K562 (cell line): ENCODE data around the gene ELOVL7. TPM values are rescaled to one million over a fixed set of nuclear protein-coding genes. Genes with fewer than 3 reads are reported as not detected.
A peak's percentile ranks its signal among the peaks of the same experiment; 100 is the strongest.

Experiments
- ATAC-seq: fragments of 200-7000 bp; cut with Tn5 transposase; 3 replicates; pipeline ENCODE4 v1.9.1; 2020; ENCODE audit warnings: moderate library complexity
- BruUV-seq: library from RNA; stranded (reverse); fragments of 400-500 nt; replicated peaks from 2 replicates; lab custom pipeline; 2021; lab: Mats Ljungman, UMichigan
- CTCF ChIA-PET: fragments of 300-600 bp; formaldehyde crosslinking; extraction: SDS; loops from one replicate; lab custom pipeline; 2021; ENCODE audit warnings: low intra/inter-chr PET ratio; lab: Yijun Ruan, JAX
- POLR2A ChIA-PET: fragments of 300-600, 350-650 bp; sonication (Branson Sonifier 250); formaldehyde crosslinking; extraction: SDS; loops from one replicate; lab custom pipeline; 2021; ENCODE audit warnings: antibody characterized with exemption, inconsistent platforms; lab: Yijun Ruan, JAX
- DNase-seq, 4 experiments: peaks; one replicate each; pipeline versions ENCODE4 v3.0.0 to v3.0.0-alpha.2; 2011 to 2018; ENCODE audit warnings: low spot score in 3 of 4, mixed read lengths in 3 of 4; ENCODE audit errors: extremely low read depth in 1 of 4
- FAIRE-seq: peaks from 2 replicates; lab custom pipeline; 2011; peaks lifted over from hg19 to GRCh38; lab: Jason Lieb, UNC
- H2AFZ ChIP-seq: 2 replicates; pipeline ENCODE4 v1.6.0; 2011; ENCODE audit warnings: low read depth, low read length, control low read depth, inconsistent platforms
- H3K27ac ChIP-seq: fragments of 200-600 bp; 3 replicates; pipeline ENCODE4 v1.8.0; 2011; ENCODE audit warnings: low read depth, mild to moderate bottlenecking, control low read depth, inconsistent platforms, low read length, moderate library complexity, mixed read lengths; ENCODE audit errors: extremely low read depth
- H3K27me3 ChIP-seq, 2 experiments: fragments of 300-600 bp in 1 of 2; 2 replicates in 1 of 2; 3 replicates in 1 of 2; pipeline versions ENCODE4 v1.6.0 to v1.8.0; 2011; ENCODE audit warnings: inconsistent platforms in 2 of 2, low read length in 2 of 2, mild to moderate bottlenecking in 1 of 2, mixed read lengths in 1 of 2, moderate library complexity in 1 of 2; ENCODE audit not compliant: control insufficient read depth in 2 of 2, insufficient read depth in 2 of 2
- H3K36me3 ChIP-seq: fragments of 300-600 bp; 3 replicates; pipeline ENCODE4 v1.8.0; 2011; ENCODE audit warnings: mild to moderate bottlenecking, low read length, inconsistent platforms; ENCODE audit not compliant: control insufficient read depth, insufficient read depth
- H3K4me1 ChIP-seq, 2 experiments: fragments of 200-600 bp in 1 of 2; replicated peaks in 1 of 2; 2 replicates in 1 of 2; 3 replicates in 1 of 2; pipeline versions ENCODE4 v1.5.1 to v1.8.0; 2011; ENCODE audit warnings: inconsistent platforms in 2 of 2, low read length in 2 of 2, mild to moderate bottlenecking in 1 of 2, mixed read lengths in 1 of 2, moderate library complexity in 1 of 2; ENCODE audit not compliant: control insufficient read depth in 2 of 2, insufficient read depth in 2 of 2
- H3K4me2 ChIP-seq: 2 replicates; pipeline ENCODE4 v1.6.1; 2011; ENCODE audit warnings: low read length, control low read depth, inconsistent platforms, mixed read lengths; ENCODE audit not compliant: insufficient read depth
- H3K4me3 ChIP-seq: fragments of 200-600 bp; sonication (generic), shearing (Covaris generic); 2 replicates; pipeline ENCODE4 v1.5.1; 2016; ENCODE audit warnings: control low read depth, inconsistent platforms
- H3K79me2 ChIP-seq: fragments of 200-600 bp; 3 replicates; pipeline ENCODE4 v1.8.0; 2011; ENCODE audit warnings: low read length, inconsistent platforms; ENCODE audit not compliant: control insufficient read depth, insufficient read depth
- H3K9ac ChIP-seq, 2 experiments: 2 replicates each; pipeline versions ENCODE4 v1.6.0 to v1.6.1; 2011; ENCODE audit warnings: low read depth in 2 of 2, low read length in 2 of 2, control low read depth in 1 of 2, inconsistent platforms in 1 of 2, mild to moderate bottlenecking in 1 of 2, mixed read lengths in 1 of 2; ENCODE audit not compliant: insufficient read depth in 1 of 2
- H3K9me1 ChIP-seq: one replicate; pipeline ENCODE4 v1.6.0; 2011; ENCODE audit warnings: inconsistent platforms, mild to moderate bottlenecking, low read length, moderate library complexity; ENCODE audit not compliant: control insufficient read depth, insufficient read depth
- H3K9me3 ChIP-seq: replicated peaks from 2 replicates; pipeline ENCODE4 v1.5.1; 2011; ENCODE audit warnings: low read depth, low read length, inconsistent platforms; ENCODE audit not compliant: control insufficient read depth, insufficient read depth
- H4K20me1 ChIP-seq: replicated peaks from 2 replicates; pipeline ENCODE4 v1.6.1; 2011; ENCODE audit warnings: low read length, inconsistent platforms, mixed read lengths; ENCODE audit not compliant: control insufficient read depth, insufficient read depth
- DEAF1 ChIP-seq: fragments of 450-650 bp; formaldehyde crosslinking; IDR thresholded peaks from 2 replicates; pipeline ENCODE4 v1.4.0; 2020; ENCODE audit warnings: mild to moderate bottlenecking, moderate library complexity
- HCFC1 ChIP-seq: IDR thresholded peaks from 2 replicates; pipeline ENCODE4 v1.6.1; 2012; ENCODE audit warnings: low read depth, low read length, improper control_type of control experiment
- KDM4B ChIP-seq, 2 experiments: fragments of 450-650 bp in 1 of 2; sonication (generic) in 1 of 2; IDR thresholded peaks; 2 replicates each; pipeline ENCODE4 v1.6.1; 2016 to 2017; ENCODE audit warnings: borderline replicate concordance in 2 of 2, antibody characterized with exemption in 1 of 2, low read depth in 1 of 2, mild to moderate bottlenecking in 1 of 2
- KLF1 ChIP-seq: fragments of 450-650 bp; IDR thresholded peaks from 2 replicates; pipeline ENCODE4 v1.6.1; 2016; ENCODE audit warnings: missing genetic modification characterization, missing compliant biosample characterization
- KLF6 ChIP-seq: fragments of 250-450 bp; sonication (Bioruptor Pico); IDR thresholded peaks from 2 replicates; pipeline ENCODE4 v1.4.0; 2020; ENCODE audit warnings: mild to moderate bottlenecking, moderate library complexity, borderline replicate concordance
- MEIS2 ChIP-seq: fragments of 450-650 bp; IDR thresholded peaks from 2 replicates; pipeline ENCODE4 v1.6.1; 2014; ENCODE audit warnings: mild to moderate bottlenecking; ENCODE audit not compliant: partially characterized antibody
- POLR3G ChIP-seq: IDR thresholded peaks from 2 replicates; pipeline ENCODE4 v1.6.1; 2011; ENCODE audit not compliant: insufficient read length, insufficient replicate concordance; ENCODE audit errors: extremely low read depth
- SMC3 ChIP-seq: conservative IDR thresholded peaks from 2 replicates; pipeline ENCODE4 v1.6.1; 2011; ENCODE audit warnings: low read depth, low read length, improper control_type of control experiment; ENCODE audit not compliant: insufficient read depth
- ZBTB1 ChIP-seq: sonication (generic); formaldehyde crosslinking; IDR thresholded peaks from 2 replicates; pipeline ENCODE4 v1.8.1; 2023; ENCODE audit warnings: missing genetic modification reagents, low read depth, mild to moderate bottlenecking, borderline replicate concordance
- ZNF512 ChIP-seq: IDR thresholded peaks from 2 replicates; pipeline ENCODE4 v1.6.1; 2016; ENCODE audit warnings: missing genetic modification characterization, missing compliant biosample characterization
- ZNF584 ChIP-seq: fragments of 200-800 bp; sonication (Bioruptor generic); IDR thresholded peaks from 2 replicates; pipeline ENCODE4 v1.6.1; 2016; ENCODE audit warnings: low read depth, mild to moderate bottlenecking, missing genetic modification characterization, missing compliant biosample characterization
- WGBS: fragments of 100-300 bp; shearing (Covaris generic); methylation state at CpG from one replicate; pipeline ENCODE4 v1.1.6; 2016; ENCODE audit warnings: low coverage, mixed read lengths; ENCODE audit not compliant: insufficient coverage; ENCODE audit errors: missing lambda C conversion rate; 5-methylcytosine and 5-hydroxymethylcytosine counted together
- in situ Hi-C: fragments of 300-500 bp; cut with MboI; formaldehyde crosslinking; loops from 4 replicates; pipeline ENCODE4 v1.15.0; 2018; ENCODE audit warnings: inconsistent platforms, mixed read lengths
- intact Hi-C: fragments of 100-400 bp; cut with micrococcal nuclease; formaldehyde crosslinking; loops from 2 replicates; pipeline ENCODE4 v1.14.2; 2022
- polyA plus RNA-seq, 8 experiments: library from polyadenylated mRNA; depleted of rRNA in 4 of 8; stranded (reverse) in 5 of 8; unstranded in 3 of 8; fragments of >200 nt; fragmentation: Nextera tagmentation in 2 of 8; fragmentation: Illumina TruSeq in 1 of 8; extraction: Ambion mirVana in 2 of 8; extraction: Trizol in 1 of 8; gene quantifications; 2 replicates each; pipeline versions ENCODE4 v1.2.1 to v1.2.3, GENCODE V29; 2011 to 2014; ENCODE audit warnings: inconsistent platforms in 1 of 8, missing spikeins in 1 of 8
- total RNA-seq, 7 experiments: library from RNA; depleted of rRNA in 6 of 7; stranded (reverse); fragments of >200 nt in 6 of 7; fragmentation: Illumina TruSeq in 2 of 7; extraction: Trizol in 2 of 7; gene quantifications; 2 replicates each; pipeline versions ENCODE4 v1.2.1 to v1.2.3, GENCODE V29; 2011 to 2021; ENCODE audit warnings: low replicate concordance in 1 of 7

Gene ELOVL7
- total and polyA plus RNA-seq, 9 of the 15 experiments (the other 6 are each of a cell fraction or from before 2014, with no cell fraction given) = 4.5 to 12.3 (median 6.9) TPM

- no peak for DNase-seq
- ChIA-PET POLR2A (no interaction called here), CTCF (no interaction called here)
- no peak overlapping the region for H3K4me3 ChIP-seq
- H3K9me1 ChIP-seq = no peaks in the 10 kb centered on the region
- no peak overlapping the region for H2AFZ ChIP-seq
- H3K9me3 ChIP-seq = no peaks in the 10 kb centered on the region
- no peak overlapping the region for H3K27ac ChIP-seq
- no TSS peak for BruUV-seq
- ATAC-seq = no peak
- no peaks in the 10 kb centered on the region for H3K27me3 ChIP-seq
- TF ChIP-seq KLF1 = no peak
- peak; percentile 32 for TF ChIP-seq MEIS2
- TF ChIP-seq KDM4B (IDR thresholded peaks at IDR 0.05; ENCODE audit: borderline replicate concordance in 2 of 2, low read depth in 1 of 2) = no peak
- H3K9ac ChIP-seq = no peak overlapping the region
- FAIRE-seq = no peak
- peaks cover 0 to 6% of the 10 kb centered on the region in 2 experiments; a peak in 1 of 5 replicates for H3K4me1 ChIP-seq
- no peaks in the 10 kb centered on the region for H4K20me1 ChIP-seq
- no peaks in the 10 kb centered on the region; the same call in 2 of the 3 replicates for H3K79me2 ChIP-seq
- 14% methylated on average over 3 of the region's 3 CpGs for WGBS
- intact Hi-C loops (no loop called here), in situ Hi-C loops (no loop called here)
- H3K36me3 ChIP-seq = no peaks in the 10 kb centered on the region
- H3K4me2 ChIP-seq = no peak overlapping the region
These were observed 7.9 kb downstream of the ELOVL7 start for GRCh38 chr5:60836131-60836530.

GRCh38 chr5:60835554-60835953, 8.5 kb downstream of the ELOVL7 start:
- DNase-seq (no peak), FAIRE-seq (no peak), ATAC-seq (no peak)
- WGBS = 50% methylated on average over 5 of the region's 5 CpGs
- in situ Hi-C loops (no loop called here), intact Hi-C loops (no loop called here)
- ChIA-PET POLR2A (interaction anchor here (1.0 kb wide), 1 partner anchor 15 kb away, joined by 4 read pairs; no protein-coding TSS in a partner anchor), CTCF (no interaction called here)
- Histone ChIP-seq H3K27me3 (no peaks in the 10 kb centered on the region), H3K27ac (no peak overlapping the region), H3K9me3 (no peaks in the 10 kb centered on the region), H3K36me3 (no peaks in the 10 kb centered on the region), H4K20me1 (no peaks in the 10 kb centered on the region), H3K79me2 (no peaks in the 10 kb centered on the region; the same call in 2 of the 3 replicates), H3K4me3 (no peak overlapping the region), H3K9me1 (no peaks in the 10 kb centered on the region), H3K4me1 (peaks cover 0 to 6% of the 10 kb centered on the region in 2 experiments; a peak in 1 of 5 replicates), H3K4me2 (no peak overlapping the region), H3K9ac (no peak overlapping the region), H2AFZ (no peak overlapping the region)
- BruUV-seq = no TSS peak
- TF ChIP-seq SMC3 = no peak
- no peak for TF ChIP-seq ZNF584 (CRISPR knock-in tag)
- no peak for TF ChIP-seq POLR3G
- TF ChIP-seq KLF6 = no peak
- TF ChIP-seq DEAF1 = no peak
- no peak for TF ChIP-seq HCFC1
- no peak for TF ChIP-seq ZBTB1 (CRISPR knock-in tag)
- TF ChIP-seq ZNF512 = no peak
